Prostate gland (tissue), 2 donors: Measurements from ENCODE around the gene ZNF124.

Source experiments
- POLR2AphosphoS5 ChIP-seq: sonication (generic); formaldehyde crosslinking; IDR thresholded peaks from one replicate; pipeline ENCODE4 v1.6.1; 2017; ENCODE audit warnings: antibody characterized with exemption
- TF ChIP-seq, protein P1 (sequence below), 4 experiments: fragments of 200-600 bp in 2 of 4; fragments of 450-650 bp in 2 of 4; sonication (generic) in 2 of 4; IDR thresholded peaks; 1 replicate in 3 of 4; 2 replicates in 1 of 4; pipeline ENCODE4 v1.5.1; 2016 to 2019; ENCODE audit warnings: antibody characterized with exemption in 4 of 4, mild to moderate bottlenecking in 2 of 4, moderate library complexity in 2 of 4

DNA sequence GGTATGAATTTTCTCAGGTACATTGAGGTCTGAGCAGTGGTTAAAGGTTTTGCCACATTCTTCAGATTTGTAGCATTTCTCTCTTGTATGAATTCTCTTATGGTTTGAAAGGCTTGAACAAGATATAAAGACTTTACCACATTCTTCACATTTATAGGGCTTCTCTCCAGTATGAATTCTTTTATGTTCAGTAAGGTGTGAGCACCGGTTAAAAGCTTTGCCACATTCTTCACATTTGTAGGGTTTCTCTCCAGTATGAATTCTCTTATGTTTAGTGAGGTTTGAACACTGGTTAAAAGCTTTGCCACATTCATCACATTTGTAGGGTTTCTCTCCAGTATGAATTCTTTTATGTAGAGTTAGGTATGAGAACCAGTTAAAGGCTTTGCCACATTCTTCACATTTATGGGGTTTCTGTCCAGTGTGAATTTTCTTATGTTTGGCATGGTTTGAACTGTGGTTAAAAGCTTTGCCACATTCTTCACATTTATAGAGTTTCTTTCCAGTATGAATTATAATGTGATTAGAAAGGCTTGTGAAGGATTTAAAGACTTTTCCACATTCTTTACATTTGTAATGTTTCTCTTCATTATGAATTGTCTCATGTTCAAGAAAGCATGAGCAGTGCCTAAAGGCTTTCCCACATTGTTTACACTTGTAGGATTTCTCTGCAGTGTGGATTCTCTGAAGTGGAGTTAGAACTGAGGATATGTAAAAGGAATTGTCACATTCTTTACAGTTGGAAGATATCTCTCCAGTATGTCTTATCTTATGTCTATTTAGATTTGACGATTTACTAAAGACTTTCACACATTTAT, 18.4 kb upstream of the ZNF124 start:
- TF ChIP-seq, protein P1, sequence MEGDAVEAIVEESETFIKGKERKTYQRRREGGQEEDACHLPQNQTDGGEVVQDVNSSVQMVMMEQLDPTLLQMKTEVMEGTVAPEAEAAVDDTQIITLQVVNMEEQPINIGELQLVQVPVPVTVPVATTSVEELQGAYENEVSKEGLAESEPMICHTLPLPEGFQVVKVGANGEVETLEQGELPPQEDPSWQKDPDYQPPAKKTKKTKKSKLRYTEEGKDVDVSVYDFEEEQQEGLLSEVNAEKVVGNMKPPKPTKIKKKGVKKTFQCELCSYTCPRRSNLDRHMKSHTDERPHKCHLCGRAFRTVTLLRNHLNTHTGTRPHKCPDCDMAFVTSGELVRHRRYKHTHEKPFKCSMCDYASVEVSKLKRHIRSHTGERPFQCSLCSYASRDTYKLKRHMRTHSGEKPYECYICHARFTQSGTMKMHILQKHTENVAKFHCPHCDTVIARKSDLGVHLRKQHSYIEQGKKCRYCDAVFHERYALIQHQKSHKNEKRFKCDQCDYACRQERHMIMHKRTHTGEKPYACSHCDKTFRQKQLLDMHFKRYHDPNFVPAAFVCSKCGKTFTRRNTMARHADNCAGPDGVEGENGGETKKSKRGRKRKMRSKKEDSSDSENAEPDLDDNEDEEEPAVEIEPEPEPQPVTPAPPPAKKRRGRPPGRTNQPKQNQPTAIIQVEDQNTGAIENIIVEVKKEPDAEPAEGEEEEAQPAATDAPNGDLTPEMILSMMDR (IDR thresholded peaks at IDR 0.05): no peak
- no peak for TF ChIP-seq POLR2AphosphoS5
